Measurements from ENCODE around the gene GP9. TPM values are rescaled to one million over a fixed set of nuclear protein-coding genes. Genes with fewer than 3 reads are reported as not detected.
A peak's percentile ranks its signal among the peaks of the same experiment; 100 is the strongest.

Gene GP9
- total RNA-seq, 1 donor from 2014 or later, result not detected

GRCh38 chr3:129059311-129059958 is 1.1 kb upstream of the GP9 start:
- Mint-ChIP-seq H3K27me3 (ENCODE audit: low read depth) (no peaks in the 10 kb centered on the region), H3K4me3 (no peak overlapping the region), H3K4me1 (peaks cover 5% of the 10 kb centered on the region)

GRCh38 chr3:129061023-129061887 is 676 bp downstream of the GP9 start:
- H3K27me3 Mint-ChIP-seq (ENCODE audit: low read depth), result no peaks in the 10 kb centered on the region
- H3K4me3 Mint-ChIP-seq, result no peak overlapping the region
- no peaks in the 10 kb centered on the region for H3K4me1 Mint-ChIP-seq
- H3K9me3 Mint-ChIP-seq, result no peaks in the 10 kb centered on the region
- H3K36me3 Mint-ChIP-seq (ENCODE audit: low read depth), result no peaks in the 10 kb centered on the region
- TF ChIP-seq, protein P1, sequence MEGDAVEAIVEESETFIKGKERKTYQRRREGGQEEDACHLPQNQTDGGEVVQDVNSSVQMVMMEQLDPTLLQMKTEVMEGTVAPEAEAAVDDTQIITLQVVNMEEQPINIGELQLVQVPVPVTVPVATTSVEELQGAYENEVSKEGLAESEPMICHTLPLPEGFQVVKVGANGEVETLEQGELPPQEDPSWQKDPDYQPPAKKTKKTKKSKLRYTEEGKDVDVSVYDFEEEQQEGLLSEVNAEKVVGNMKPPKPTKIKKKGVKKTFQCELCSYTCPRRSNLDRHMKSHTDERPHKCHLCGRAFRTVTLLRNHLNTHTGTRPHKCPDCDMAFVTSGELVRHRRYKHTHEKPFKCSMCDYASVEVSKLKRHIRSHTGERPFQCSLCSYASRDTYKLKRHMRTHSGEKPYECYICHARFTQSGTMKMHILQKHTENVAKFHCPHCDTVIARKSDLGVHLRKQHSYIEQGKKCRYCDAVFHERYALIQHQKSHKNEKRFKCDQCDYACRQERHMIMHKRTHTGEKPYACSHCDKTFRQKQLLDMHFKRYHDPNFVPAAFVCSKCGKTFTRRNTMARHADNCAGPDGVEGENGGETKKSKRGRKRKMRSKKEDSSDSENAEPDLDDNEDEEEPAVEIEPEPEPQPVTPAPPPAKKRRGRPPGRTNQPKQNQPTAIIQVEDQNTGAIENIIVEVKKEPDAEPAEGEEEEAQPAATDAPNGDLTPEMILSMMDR (conservative IDR thresholded peaks at IDR 0.05), result no peak
- DNase-seq (ENCODE audit: low read depth, low spot score), result no peak
- no peak overlapping the region for H3K27ac Mint-ChIP-seq (ENCODE audit: unreplicated experiment)

More at GRCh38 chr3:129059311-129059958, 1.1 kb upstream of the GP9 start:
- TF ChIP-seq, protein P1 (conservative IDR thresholded peaks at IDR 0.05), result no peak
- Mint-ChIP-seq H3K9me3 (no peaks in the 10 kb centered on the region), H3K27ac (ENCODE audit: unreplicated experiment) (no peak overlapping the region), H3K36me3 (ENCODE audit: low read depth) (no peaks in the 10 kb centered on the region)
- DNase-seq (ENCODE audit: low read depth, low spot score), result no peak

GRCh38 chr3:129061888-129062834 is 1.6 kb downstream of the GP9 start:
- no peak for DNase-seq (ENCODE audit: low read depth, low spot score)
- Mint-ChIP-seq H3K27me3 (ENCODE audit: low read depth) (no peaks in the 10 kb centered on the region), H3K36me3 (ENCODE audit: low read depth) (no peaks in the 10 kb centered on the region), H3K4me3 (no peak overlapping the region), H3K27ac (ENCODE audit: unreplicated experiment) (no peak overlapping the region), H3K9me3 (no peaks in the 10 kb centered on the region), H3K4me1 (no peaks in the 10 kb centered on the region)
- TF ChIP-seq, protein P1 (conservative IDR thresholded peaks at IDR 0.05), result no peak

GRCh38 chr3:129063091-129063640 is 2.6 kb downstream of the GP9 start:
- no peak for DNase-seq (ENCODE audit: low read depth, low spot score)
- H3K27ac Mint-ChIP-seq (ENCODE audit: unreplicated experiment), result peak overlapping the region; percentile 75
- no peak overlapping the region for H3K4me3 Mint-ChIP-seq
- TF ChIP-seq, protein P1 (conservative IDR thresholded peaks at IDR 0.05), result no peak
- H3K4me1 Mint-ChIP-seq, result no peaks in the 10 kb centered on the region
- no peaks in the 10 kb centered on the region for H3K27me3 Mint-ChIP-seq (ENCODE audit: low read depth)
- no peaks in the 10 kb centered on the region for H3K9me3 Mint-ChIP-seq
- H3K36me3 Mint-ChIP-seq (ENCODE audit: low read depth), result no peaks in the 10 kb centered on the region
